ENCODE measurements around the gene TGFB3. TPM values are rescaled to one million over a fixed set of nuclear protein-coding genes. Genes with fewer than 3 reads are reported as not detected.

TGFB3 gene
- total and polyA plus RNA-seq, 9 of the 15 experiments (the other 6 are each of a cell fraction or from before 2014, with no cell fraction given), result 0.39 to 2.0 (median 1.0) TPM

DNA sequence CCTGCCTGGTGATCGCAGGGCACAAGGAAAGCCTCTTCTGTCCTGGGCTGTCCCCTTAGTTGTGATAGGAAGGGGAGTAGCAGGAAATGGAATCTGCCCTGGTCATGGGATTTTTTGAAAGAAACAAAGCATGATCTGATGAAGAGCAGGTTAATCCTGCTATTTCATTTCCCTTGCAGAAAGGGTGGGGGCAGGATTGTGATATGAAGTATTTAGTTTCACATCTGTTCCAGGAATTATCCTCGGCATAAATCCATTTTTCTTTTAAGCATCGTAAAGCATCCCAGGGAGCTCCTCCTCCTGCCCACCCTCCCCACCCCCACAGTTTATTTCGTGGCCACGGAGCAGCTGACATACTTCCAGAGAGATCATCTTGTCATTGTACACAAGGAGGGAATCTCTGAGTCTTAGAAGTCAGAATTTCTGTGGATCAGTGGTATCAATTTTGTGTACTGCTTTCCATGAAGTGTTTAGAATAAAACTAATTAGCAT is 53.1 kb downstream of the TGFB3 start:
- no peaks in the 10 kb centered on the region; the same call in 2 of the 3 replicates for H3K36me3 ChIP-seq (ENCODE audit: control insufficient read depth, insufficient read depth, low read length)
- H3K79me2 ChIP-seq (ENCODE audit: control insufficient read depth, insufficient read depth, low read length), result no peaks in the 10 kb centered on the region
- H2AFZ ChIP-seq (ENCODE audit: low read depth, low read length), result peak overlapping the region; percentile 40; the same call in 1 of the 2 replicates
- no peak for TF ChIP-seq ZNF133 (CRISPR knock-in tag; IDR thresholded peaks at IDR 0.05)
- no peak for TF ChIP-seq FOXA3 (CRISPR knock-in tag; conservative IDR thresholded peaks at IDR 0.05 in 1 of 2, IDR thresholded peaks at IDR 0.05 in 1 of 2)
- no peak for TF ChIP-seq SMC3 (conservative IDR thresholded peaks at IDR 0.05; ENCODE audit: insufficient read depth, low read depth, low read length)
- TF ChIP-seq ZFP36 (IDR thresholded peaks at IDR 0.05; ENCODE audit: low read depth, low read length, partially characterized antibody), result no peak
- no peak for TF ChIP-seq SAFB2 (IDR thresholded peaks at IDR 0.05; ENCODE audit: borderline replicate concordance, low read depth, low read length, severe bottlenecking)
- no peak for TF ChIP-seq RUNX1 (IDR thresholded peaks at IDR 0.05; ENCODE audit: low read depth)
- TF ChIP-seq BMI1 (IDR thresholded peaks at IDR 0.05; ENCODE audit: low read length), result no peak
- no peak for TF ChIP-seq MCM5 (IDR thresholded peaks at IDR 0.05; ENCODE audit: low read depth)
- no peak for TF ChIP-seq MYNN (IDR thresholded peaks at IDR 0.05)
- TF ChIP-seq MYNN (CRISPR knock-in tag; IDR thresholded peaks at IDR 0.05), result no peak
- TF ChIP-seq, protein P1, sequence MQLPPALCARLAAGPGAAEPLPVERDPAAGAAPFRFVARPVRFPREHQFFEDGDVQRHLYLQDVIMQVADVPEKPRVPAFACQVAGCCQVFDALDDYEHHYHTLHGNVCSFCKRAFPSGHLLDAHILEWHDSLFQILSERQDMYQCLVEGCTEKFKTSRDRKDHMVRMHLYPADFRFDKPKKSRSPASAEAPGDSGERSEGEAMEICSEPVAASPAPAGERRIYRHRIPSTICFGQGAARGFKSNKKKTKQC (CRISPR knock-in tag; IDR thresholded peaks at IDR 0.05), result no peak
- TF ChIP-seq ZC3H11A (IDR thresholded peaks at IDR 0.05; ENCODE audit: low read depth, low read length), result no peak
- TF ChIP-seq RFX1 (IDR thresholded peaks at IDR 0.05), result no peak
- TF ChIP-seq BDP1 (IDR thresholded peaks at IDR 0.05; ENCODE audit: insufficient read depth, insufficient read length), result no peak
- TF ChIP-seq TAF1 (IDR thresholded peaks at IDR 0.05; ENCODE audit: control insufficient read depth, extremely low read depth, insufficient read depth, low read length, severe bottlenecking), result no peak
- TF ChIP-seq ETS2 (tag; IDR thresholded peaks at IDR 0.05; ENCODE audit: borderline replicate concordance, poor library complexity, severe bottlenecking), result no peak
- no peaks in the 10 kb centered on the region for H4K20me1 ChIP-seq (replicated peaks; ENCODE audit: control insufficient read depth, insufficient read depth, low read length)
- POLR2A ChIA-PET, result interaction anchor here (1.0 to 1.2 kb wide), 2 partner anchors 10 to 27 kb away, joined by 3 read pairs; no protein-coding TSS in a partner anchor
- no peaks in the 10 kb centered on the region for H3K9me1 ChIP-seq (ENCODE audit: control insufficient read depth, insufficient read depth, low read length)
- H3K27me3 ChIP-seq (ENCODE audit: control insufficient read depth in 2 of 2, insufficient read depth in 2 of 2, low read length in 2 of 2), result no peaks in the 10 kb centered on the region
- ATAC-seq (no peak), DNase-seq (ENCODE audit: extremely low read depth in 1 of 4, low spot score in 3 of 4) (no peak), FAIRE-seq (no peak)
- H3K4me1 ChIP-seq (replicated peaks in 1 of 2; ENCODE audit: control insufficient read depth in 2 of 2, insufficient read depth in 2 of 2, low read length in 2 of 2), result peaks cover 8 to 19% of the 10 kb centered on the region in 2 experiments; a peak in 4 of 5 replicates
- BruUV-seq (replicated peaks), result no TSS peak
- no peaks in the 10 kb centered on the region for H3K9me3 ChIP-seq (replicated peaks; ENCODE audit: control insufficient read depth, insufficient read depth, low read depth, low read length)
- H3K9ac ChIP-seq (ENCODE audit: insufficient read depth in 1 of 2, low read depth in 2 of 2, low read length in 2 of 2), result no peak overlapping the region
- CTCF ChIA-PET (ENCODE audit: low intra/inter-chr PET ratio), result no interaction called here
- H3K27ac ChIP-seq (ENCODE audit: extremely low read depth, low read depth, low read length), result no peak overlapping the region
- intact Hi-C loops (cut with micrococcal nuclease) (no loop called here), in situ Hi-C loops (cut with MboI) (no loop called here)
- WGBS (ENCODE audit: insufficient coverage, low coverage, missing lambda C conversion rate), result 28% methylated on average over 4 of the region's 5 CpGs
- peak overlapping the region; percentile 39 for H3K4me2 ChIP-seq (ENCODE audit: insufficient read depth, low read length)
- no peak overlapping the region for H3K4me3 ChIP-seq

Measured in K562 (cell line).